Left renal cortex interstitium (tissue), 4 donors: ENCODE data around the gene EDN2. TPM values are rescaled to one million over a fixed set of nuclear protein-coding genes. Genes with fewer than 3 reads are reported as not detected.

Experiments
- DNase-seq, 4 donors: peaks; one replicate each; pipeline ENCODE4 v3.0.0-alpha.2; 2013; ENCODE audit warnings: low read depth in 4 of 4, low spot score in 2 of 4, missing footprints in 1 of 4
- polyA plus RNA-seq, 4 donors: library from polyadenylated mRNA; unstranded; fragments of 120-200 nt; gene quantifications; one replicate each; pipeline ENCODE4 v1.2.1, GENCODE V29; 2013; ENCODE audit not compliant: insufficient read length in 4 of 4

Gene EDN2
- polyA plus RNA-seq, 4 donors = 0.95 to 4.8 (median 3.4) TPM

GRCh38 chr1:41468122-41468762 lies 16.2 kb downstream of the EDN2 start:
- no peak for DNase-seq

GRCh38 chr1:41467673-41468072 lies 16.8 kb downstream of the EDN2 start:
- DNase-seq = no peak

- no peak for DNase-seq
Observed at GRCh38 chr1:41466146-41466545, 18.3 kb downstream of the EDN2 start.

GRCh38 chr1:41465741-41466140 lies 18.7 kb downstream of the EDN2 start:
- DNase-seq = no peak

- no peak for DNase-seq
Observed at GRCh38 chr1:41464885-41465284, 19.6 kb downstream of the EDN2 start.

GRCh38 chr1:41463516-41463915 lies 21.0 kb downstream of the EDN2 start:
- DNase-seq = no peak

GRCh38 chr1:41462680-41463004 lies 21.8 kb downstream of the EDN2 start:
- DNase-seq = no peak

GRCh38 chr1:41461790-41462679 lies 22.4 kb downstream of the EDN2 start:
- no peak for DNase-seq

GRCh38 chr1:41456847-41457540 lies 27.5 kb downstream of the EDN2 start:
- DNase-seq = no peak

GRCh38 chr1:41455479-41456332 lies 28.8 kb downstream of the EDN2 start:
- DNase-seq = no peak

- no peak for DNase-seq
Observed at GRCh38 chr1:41454406-41454805, 30.1 kb downstream of the EDN2 start.

GRCh38 chr1:41452704-41453290 lies 31.7 kb downstream of the EDN2 start:
- no peak for DNase-seq

GRCh38 chr1:41450747-41451285 lies 33.7 kb downstream of the EDN2 start:
- DNase-seq = no peak

GRCh38 chr1:41449326-41449921 lies 35.1 kb downstream of the EDN2 start:
- DNase-seq = no peak

- DNase-seq = no peak
Observed at GRCh38 chr1:41448821-41449220, 35.7 kb downstream of the EDN2 start.

GRCh38 chr1:41447995-41448770 lies 36.3 kb downstream of the EDN2 start:
- DNase-seq = no peak

GRCh38 chr1:41446851-41447610 lies 37.5 kb downstream of the EDN2 start:
- DNase-seq = no peak

- no peak for DNase-seq
Observed at GRCh38 chr1:41444785-41445184, 39.7 kb downstream of the EDN2 start.
